Fibroblast of upper back skin (primary cell): ENCODE data around the gene TRPT1.

Source experiments
- DNase-seq: peaks from one replicate; pipeline ENCODE4 v3.0.0-alpha.2; 2013

Gene TRPT1

GRCh38 chr11:64229090-64229743 lies 3.2 kb upstream of the TRPT1 start:
- no peak for DNase-seq

DNA sequence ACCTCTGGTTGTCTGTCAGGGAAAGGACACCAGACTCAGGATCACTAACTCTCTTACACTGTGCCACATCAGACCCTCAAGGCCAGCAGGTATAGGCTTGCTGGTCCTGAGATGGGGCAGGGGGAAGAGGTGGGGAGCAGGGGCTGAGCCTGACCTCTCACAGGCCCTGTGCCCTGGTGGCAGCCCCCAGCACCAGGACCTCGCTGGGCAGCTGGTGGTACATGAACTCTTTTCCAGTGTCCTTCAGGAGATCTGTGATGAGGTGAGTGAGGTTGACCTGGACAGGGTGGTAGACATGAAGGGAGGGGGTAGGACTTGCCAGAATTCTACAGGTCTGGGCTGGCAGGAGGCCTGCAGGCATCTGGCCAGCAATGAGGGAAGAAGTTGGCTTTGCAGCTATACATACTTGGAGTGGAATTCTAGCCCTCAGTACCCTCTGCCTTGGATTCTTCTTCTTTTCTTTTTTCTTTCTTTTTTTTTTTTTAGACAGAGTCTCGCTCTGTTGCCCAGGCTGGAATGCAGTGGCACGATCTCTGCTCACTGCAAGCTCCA lies 1.5 kb upstream of the TRPT1 start:
- no peak for DNase-seq

GRCh38 chr11:64226507-64227051 lies 593 bp upstream of the TRPT1 start:
- DNase-seq, result no peak

- no peak for DNase-seq
These were observed 937 bp downstream of the TRPT1 start for GRCh38 chr11:64224891-64225607.

DNA sequence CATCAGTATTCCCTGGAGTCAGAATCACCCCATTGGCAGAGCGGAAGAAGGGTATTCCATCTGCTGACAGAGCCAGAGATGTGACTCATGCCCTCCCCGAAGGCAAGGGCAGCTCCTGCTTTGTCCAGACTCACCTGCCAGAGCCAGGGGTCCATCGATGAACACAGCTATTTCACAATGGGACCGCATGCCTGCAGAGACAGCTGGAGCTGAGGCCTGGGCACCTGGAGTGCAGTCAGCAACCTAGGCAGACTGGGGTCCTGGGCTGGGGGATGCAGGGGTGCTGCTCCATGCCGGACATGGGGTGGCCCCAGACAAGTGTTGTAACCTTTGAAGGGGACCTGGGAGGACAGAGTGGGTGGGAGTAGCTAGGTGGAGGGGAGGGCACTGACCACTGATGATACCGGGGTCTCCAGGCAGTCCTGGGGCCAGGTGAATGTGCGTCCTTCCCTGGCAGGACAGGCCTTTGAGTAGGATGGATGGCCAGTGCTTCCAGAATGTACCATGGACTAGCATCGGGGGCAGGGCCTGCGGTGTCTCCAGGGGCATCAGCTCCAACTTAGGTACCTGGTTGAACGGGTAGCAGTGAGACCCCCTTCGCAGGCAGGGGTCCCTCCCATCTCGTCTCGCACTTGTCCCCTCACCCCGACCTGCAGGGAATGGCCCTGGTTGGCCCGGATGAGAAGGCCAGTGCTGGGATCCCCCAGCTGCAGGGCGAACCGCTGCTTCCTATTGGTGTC lies 1.7 kb downstream of the TRPT1 start:
- no peak for DNase-seq

DNA sequence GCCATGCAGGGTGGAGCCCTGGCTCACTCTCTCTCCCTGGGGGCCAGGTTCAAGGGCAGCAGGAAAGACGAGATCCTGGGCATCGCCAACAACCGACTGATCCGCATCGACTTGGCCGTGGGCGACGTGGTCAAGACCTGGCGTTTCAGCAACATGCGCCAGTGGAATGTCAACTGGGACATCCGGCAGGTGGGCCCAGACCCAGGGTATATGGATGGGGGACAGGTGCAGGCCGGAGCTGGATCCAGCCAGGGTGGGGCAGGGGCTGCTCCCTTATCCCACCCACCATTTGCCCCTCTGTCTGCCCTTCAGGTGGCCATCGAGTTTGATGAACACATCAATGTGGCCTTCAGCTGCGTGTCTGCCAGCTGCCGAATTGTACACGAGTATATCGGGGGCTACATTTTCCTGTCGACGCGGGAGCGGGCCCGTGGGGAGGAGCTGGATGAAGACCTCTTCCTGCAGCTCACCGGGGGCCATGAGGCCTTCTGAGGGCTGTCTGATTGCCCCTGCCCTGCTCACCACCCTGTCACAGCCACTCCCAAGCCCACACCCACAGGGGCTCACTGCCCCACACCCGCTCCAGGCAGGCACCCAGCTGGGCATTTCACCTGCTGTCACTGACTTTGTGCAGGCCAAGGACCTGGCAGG lies 2.9 kb downstream of the TRPT1 start:
- DNase-seq, result no peak

DNA sequence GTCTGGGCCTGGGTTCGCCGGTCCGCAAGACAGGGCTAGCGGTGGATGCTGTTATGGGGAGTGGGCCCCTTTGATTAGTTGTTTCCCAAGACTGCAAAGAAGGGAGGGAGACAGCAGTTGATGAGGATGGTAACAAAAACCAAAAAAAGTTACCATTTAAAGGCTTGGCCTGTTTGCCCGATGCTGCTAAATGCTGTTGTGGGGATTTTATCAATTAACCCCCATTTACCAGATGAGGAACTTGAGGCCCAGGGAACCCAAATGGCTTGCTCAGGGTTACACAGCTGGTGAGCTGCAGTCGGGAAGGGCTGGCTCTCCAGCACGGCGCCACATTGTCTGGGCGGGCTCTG lies 3.4 kb downstream of the TRPT1 start:
- DNase-seq, result no peak

GRCh38 chr11:64220798-64221197 lies 5.2 kb downstream of the TRPT1 start:
- DNase-seq, result no peak

GRCh38 chr11:64220271-64220670 lies 5.7 kb downstream of the TRPT1 start:
- DNase-seq, result no peak

- no peak for DNase-seq
These were observed 6.2 kb downstream of the TRPT1 start for GRCh38 chr11:64219755-64220154.

DNA sequence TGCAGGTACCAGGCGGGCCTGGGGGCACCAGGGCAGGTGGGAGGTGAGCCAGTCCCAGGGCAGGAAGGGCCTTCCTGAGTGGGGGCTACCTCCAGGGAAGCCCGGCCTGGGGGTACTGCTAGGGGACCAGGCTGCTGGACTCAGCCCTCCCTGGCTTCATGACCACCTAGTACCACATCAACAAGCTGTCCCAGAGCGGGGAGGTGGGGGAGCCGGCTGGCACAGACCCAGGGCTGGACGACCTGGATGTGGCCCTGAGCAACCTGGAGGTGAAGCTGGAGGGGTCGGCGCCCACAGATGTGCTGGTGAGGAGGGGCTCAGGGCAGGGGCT lies 6.7 kb downstream of the TRPT1 start:
- no peak for DNase-seq

DNA sequence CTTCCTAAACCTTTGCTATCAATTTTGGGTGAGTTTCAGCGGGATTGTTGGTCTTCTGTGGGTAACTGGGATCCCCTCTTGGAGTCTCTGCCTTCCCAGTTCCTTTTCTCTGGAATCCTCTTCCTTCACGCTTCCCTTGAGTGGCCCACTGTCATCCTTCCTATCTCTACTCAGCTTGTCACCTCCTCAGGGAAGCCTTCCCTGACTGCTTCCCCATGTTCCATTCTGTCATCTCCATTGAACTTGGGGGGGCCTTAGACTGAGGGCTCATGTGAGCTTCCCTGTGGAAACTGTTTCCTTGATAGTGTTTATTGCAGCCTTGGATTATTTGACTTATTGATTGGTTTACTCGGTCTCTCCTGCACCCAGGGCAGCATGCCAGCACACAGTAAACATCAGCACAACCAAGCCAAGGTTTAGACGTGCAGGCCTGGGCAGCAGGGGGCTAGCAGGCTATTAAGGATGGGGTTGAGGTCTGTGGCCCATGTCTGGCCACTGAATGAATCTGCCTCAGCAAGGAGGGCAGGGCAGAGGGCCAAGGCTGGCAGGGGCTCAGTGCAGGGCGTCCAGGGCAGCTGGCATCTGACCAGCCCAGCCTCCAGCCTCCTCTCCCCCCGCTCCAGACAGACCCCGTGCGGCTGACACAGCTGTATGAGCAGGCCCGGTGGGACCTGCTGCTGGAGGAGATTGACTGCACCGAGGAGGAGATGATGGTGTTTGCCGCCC lies 7.2 kb downstream of the TRPT1 start:
- DNase-seq, result no peak

DNA sequence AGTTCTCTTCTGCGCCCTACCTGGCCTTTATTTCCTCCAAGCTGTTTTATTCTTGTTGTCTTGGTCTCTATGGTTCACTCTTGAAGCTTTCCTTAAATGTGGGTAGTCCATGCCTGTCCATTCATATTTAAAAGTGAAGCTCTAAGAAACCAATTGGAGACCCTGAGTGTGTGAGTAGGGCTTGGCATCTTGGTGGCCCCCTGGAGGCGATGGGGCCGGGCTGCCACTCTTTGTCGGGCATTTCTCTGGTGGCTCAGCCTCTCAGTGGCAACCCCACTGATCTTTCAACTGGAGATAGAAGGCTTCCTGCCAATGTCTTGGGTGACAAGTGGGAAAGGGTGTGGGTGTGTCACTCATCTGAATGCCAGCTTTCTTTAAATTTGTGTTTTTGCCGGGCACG lies 9.1 kb downstream of the TRPT1 start:
- DNase-seq, result no peak

DNA sequence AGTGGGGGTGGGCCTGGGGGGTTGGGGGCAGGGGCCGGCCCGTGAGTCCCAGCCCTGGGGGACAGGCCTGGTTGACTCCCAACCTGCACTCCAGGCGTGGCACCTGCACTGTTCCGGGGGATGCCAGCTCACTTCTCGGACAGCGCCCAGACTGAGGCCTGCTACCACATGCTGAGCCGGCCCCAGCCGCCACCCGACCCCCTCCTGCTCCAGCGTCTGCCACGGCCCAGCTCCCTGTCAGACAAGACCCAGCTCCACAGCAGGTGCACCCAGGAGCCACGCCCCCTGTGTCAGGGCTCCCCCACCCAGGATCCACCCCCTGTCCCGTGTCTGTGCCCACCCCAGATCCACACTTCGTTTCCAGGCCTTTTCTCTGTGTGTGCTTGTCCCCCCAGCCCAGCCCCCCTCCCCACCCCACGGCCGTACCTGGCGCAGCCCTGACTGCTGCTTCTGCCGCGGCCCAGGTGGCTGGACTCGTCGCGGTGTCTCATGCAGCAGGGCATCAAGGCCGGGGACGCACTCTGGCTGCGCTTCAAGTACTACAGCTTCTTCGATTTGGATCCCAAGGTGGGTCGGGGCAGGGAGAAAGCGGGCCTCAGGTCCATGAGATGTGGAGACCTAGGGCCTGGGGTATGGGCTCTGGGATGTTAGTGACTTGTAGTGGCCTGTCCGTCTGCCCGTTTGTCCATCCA lies 14.7 kb downstream of the TRPT1 start:
- no peak for DNase-seq

GRCh38 chr11:64210301-64211020 lies 15.5 kb downstream of the TRPT1 start:
- DNase-seq, result no peak

GRCh38 chr11:64209563-64209843 lies 16.5 kb downstream of the TRPT1 start:
- no peak for DNase-seq

DNA sequence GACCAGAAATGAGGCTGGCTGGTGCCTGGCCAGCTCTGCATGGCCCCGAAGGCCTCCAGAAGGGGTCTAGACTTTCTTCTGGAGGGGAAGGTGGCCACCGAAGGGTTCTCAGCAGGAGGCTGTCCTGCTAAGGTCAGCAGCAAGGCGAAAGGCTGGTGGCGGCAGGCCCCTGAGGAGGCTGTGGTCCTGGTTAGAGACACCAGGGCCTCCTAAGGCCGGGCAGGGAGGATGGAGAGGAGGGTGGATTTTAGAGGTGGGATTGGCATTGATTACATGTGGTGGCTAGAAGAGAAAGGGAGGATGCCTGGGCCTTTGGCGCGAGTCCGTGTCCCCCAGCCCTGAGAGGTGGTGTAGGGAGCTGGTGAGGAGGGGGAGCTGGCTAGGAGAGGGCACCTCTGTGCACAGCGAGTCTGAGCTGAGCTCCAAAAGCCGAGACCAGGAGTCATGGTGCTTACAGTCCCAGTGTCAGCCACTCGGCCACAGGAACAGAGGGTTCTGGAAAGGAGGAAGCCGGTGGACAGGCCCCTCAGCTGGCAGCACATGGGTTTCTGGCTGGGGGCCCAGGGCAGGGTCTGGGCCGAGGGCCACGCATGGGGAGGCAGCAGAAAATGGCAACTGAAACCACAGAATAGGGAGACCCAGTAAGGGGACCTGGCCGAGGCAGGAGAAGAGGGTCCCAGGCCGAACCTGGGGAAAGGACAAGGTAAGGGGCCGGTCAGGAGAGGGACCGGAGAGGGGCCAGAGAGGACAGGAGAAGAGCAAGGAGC lies 17.0 kb downstream of the TRPT1 start:
- DNase-seq, result no peak

- DNase-seq, result no peak
These were observed 17.7 kb downstream of the TRPT1 start for GRCh38 chr11:64208086-64208795.

- peak; percentile 72 for DNase-seq
These were observed 18.5 kb downstream of the TRPT1 start for GRCh38 chr11:64207256-64208085.
